K562 (cell line): ENCODE results near the gene STT3A. TPM values are rescaled to one million over a fixed set of nuclear protein-coding genes. Genes with fewer than 3 reads are reported as not detected.

Source experiments
- ATAC-seq: fragments of 200-7000 bp; cut with Tn5 transposase; 3 replicates; pipeline ENCODE4 v1.9.1; 2020; ENCODE audit warnings: moderate library complexity
- BruUV-seq: library from RNA; stranded (reverse); fragments of 400-500 nt; replicated peaks from 2 replicates; lab custom pipeline; 2021; lab: Mats Ljungman, UMichigan
- CTCF ChIA-PET: fragments of 300-600 bp; formaldehyde crosslinking; extraction: SDS; loops from one replicate; lab custom pipeline; 2021; ENCODE audit warnings: low intra/inter-chr PET ratio; lab: Yijun Ruan, JAX
- POLR2A ChIA-PET: fragments of 300-600, 350-650 bp; sonication (Branson Sonifier 250); formaldehyde crosslinking; extraction: SDS; loops from one replicate; lab custom pipeline; 2021; ENCODE audit warnings: antibody characterized with exemption, inconsistent platforms; lab: Yijun Ruan, JAX
- DNase-seq, 4 experiments: peaks; one replicate each; pipeline versions ENCODE4 v3.0.0 to v3.0.0-alpha.2; 2011 to 2018; ENCODE audit warnings: low spot score in 3 of 4, mixed read lengths in 3 of 4; ENCODE audit errors: extremely low read depth in 1 of 4
- FAIRE-seq: peaks from 2 replicates; lab custom pipeline; 2011; peaks lifted over from hg19 to GRCh38; lab: Jason Lieb, UNC
- H2AFZ ChIP-seq: 2 replicates; pipeline ENCODE4 v1.6.0; 2011; ENCODE audit warnings: low read depth, low read length, control low read depth, inconsistent platforms
- H3K27ac ChIP-seq: fragments of 200-600 bp; 3 replicates; pipeline ENCODE4 v1.8.0; 2011; ENCODE audit warnings: low read depth, mild to moderate bottlenecking, control low read depth, inconsistent platforms, low read length, moderate library complexity, mixed read lengths; ENCODE audit errors: extremely low read depth
- H3K27me3 ChIP-seq, 2 experiments: fragments of 300-600 bp in 1 of 2; 2 replicates in 1 of 2; 3 replicates in 1 of 2; pipeline versions ENCODE4 v1.6.0 to v1.8.0; 2011; ENCODE audit warnings: inconsistent platforms in 2 of 2, low read length in 2 of 2, mild to moderate bottlenecking in 1 of 2, mixed read lengths in 1 of 2, moderate library complexity in 1 of 2; ENCODE audit not compliant: control insufficient read depth in 2 of 2, insufficient read depth in 2 of 2
- H3K36me3 ChIP-seq: fragments of 300-600 bp; 3 replicates; pipeline ENCODE4 v1.8.0; 2011; ENCODE audit warnings: mild to moderate bottlenecking, low read length, inconsistent platforms; ENCODE audit not compliant: control insufficient read depth, insufficient read depth
- H3K4me1 ChIP-seq, 2 experiments: fragments of 200-600 bp in 1 of 2; replicated peaks in 1 of 2; 2 replicates in 1 of 2; 3 replicates in 1 of 2; pipeline versions ENCODE4 v1.5.1 to v1.8.0; 2011; ENCODE audit warnings: inconsistent platforms in 2 of 2, low read length in 2 of 2, mild to moderate bottlenecking in 1 of 2, mixed read lengths in 1 of 2, moderate library complexity in 1 of 2; ENCODE audit not compliant: control insufficient read depth in 2 of 2, insufficient read depth in 2 of 2
- H3K4me2 ChIP-seq: 2 replicates; pipeline ENCODE4 v1.6.1; 2011; ENCODE audit warnings: low read length, control low read depth, inconsistent platforms, mixed read lengths; ENCODE audit not compliant: insufficient read depth
- H3K4me3 ChIP-seq: fragments of 200-600 bp; sonication (generic), shearing (Covaris generic); 2 replicates; pipeline ENCODE4 v1.5.1; 2016; ENCODE audit warnings: control low read depth, inconsistent platforms
- H3K79me2 ChIP-seq: fragments of 200-600 bp; 3 replicates; pipeline ENCODE4 v1.8.0; 2011; ENCODE audit warnings: low read length, inconsistent platforms; ENCODE audit not compliant: control insufficient read depth, insufficient read depth
- H3K9ac ChIP-seq, 2 experiments: 2 replicates each; pipeline versions ENCODE4 v1.6.0 to v1.6.1; 2011; ENCODE audit warnings: low read depth in 2 of 2, low read length in 2 of 2, control low read depth in 1 of 2, inconsistent platforms in 1 of 2, mild to moderate bottlenecking in 1 of 2, mixed read lengths in 1 of 2; ENCODE audit not compliant: insufficient read depth in 1 of 2
- H3K9me1 ChIP-seq: one replicate; pipeline ENCODE4 v1.6.0; 2011; ENCODE audit warnings: inconsistent platforms, mild to moderate bottlenecking, low read length, moderate library complexity; ENCODE audit not compliant: control insufficient read depth, insufficient read depth
- H3K9me3 ChIP-seq: replicated peaks from 2 replicates; pipeline ENCODE4 v1.5.1; 2011; ENCODE audit warnings: low read depth, low read length, inconsistent platforms; ENCODE audit not compliant: control insufficient read depth, insufficient read depth
- H4K20me1 ChIP-seq: replicated peaks from 2 replicates; pipeline ENCODE4 v1.6.1; 2011; ENCODE audit warnings: low read length, inconsistent platforms, mixed read lengths; ENCODE audit not compliant: control insufficient read depth, insufficient read depth
- CBX5 ChIP-seq: IDR thresholded peaks from 2 replicates; pipeline ENCODE4 v1.6.1; 2014; ENCODE audit warnings: low read depth, borderline replicate concordance
- KLF13 ChIP-seq: fragments of 450-650 bp; IDR thresholded peaks from 2 replicates; pipeline ENCODE4 v1.6.1; 2016; ENCODE audit warnings: missing genetic modification characterization, low read depth, mild to moderate bottlenecking, missing compliant biosample characterization, moderate library complexity, borderline replicate concordance
- MAFF ChIP-seq: IDR thresholded peaks from 2 replicates; pipeline ENCODE4 v1.6.1; 2012; ENCODE audit warnings: low read length, improper control_type of control experiment
- MAFK ChIP-seq: IDR thresholded peaks from 2 replicates; pipeline ENCODE4 v1.6.1; 2011; ENCODE audit warnings: low read length, improper control_type of control experiment
- NCOA2 ChIP-seq, 2 experiments: fragments of 450-650 bp; IDR thresholded peaks; 2 replicates each; pipeline ENCODE4 v1.6.1; 2018; ENCODE audit warnings: mild to moderate bottlenecking in 2 of 2, moderate library complexity in 1 of 2; ENCODE audit not compliant: partially characterized antibody in 2 of 2
- NFIX ChIP-seq: fragments of 250-450 bp; sonication (Bioruptor Pico); IDR thresholded peaks from 2 replicates; pipeline ENCODE4 v1.4.0; 2020; ENCODE audit warnings: low read depth, mild to moderate bottlenecking, moderate library complexity
- RAD21 ChIP-seq, 2 experiments: fragments of 250-450 bp in 1 of 2; fragments of 450-650 bp in 1 of 2; sonication (Bioruptor Pico) in 1 of 2; formaldehyde crosslinking in 1 of 2; IDR thresholded peaks in 1 of 2; conservative IDR thresholded peaks in 1 of 2; 2 replicates each; pipeline versions ENCODE4 v1.4.0 to v1.8.0; 2020 to 2022; ENCODE audit warnings: mild to moderate bottlenecking in 2 of 2, moderate library complexity in 1 of 2
- SIRT6 ChIP-seq: IDR thresholded peaks from one replicate; pipeline ENCODE4 v1.6.1; 2012; ENCODE audit warnings: low read depth, mild to moderate bottlenecking, control low read depth, inconsistent platforms, low read length, moderate library complexity
- WGBS: fragments of 100-300 bp; shearing (Covaris generic); methylation state at CpG from one replicate; pipeline ENCODE4 v1.1.6; 2016; ENCODE audit warnings: low coverage, mixed read lengths; ENCODE audit not compliant: insufficient coverage; ENCODE audit errors: missing lambda C conversion rate; 5-methylcytosine and 5-hydroxymethylcytosine counted together
- in situ Hi-C: fragments of 300-500 bp; cut with MboI; formaldehyde crosslinking; loops from 4 replicates; pipeline ENCODE4 v1.15.0; 2018; ENCODE audit warnings: inconsistent platforms, mixed read lengths
- intact Hi-C: fragments of 100-400 bp; cut with micrococcal nuclease; formaldehyde crosslinking; loops from 2 replicates; pipeline ENCODE4 v1.14.2; 2022
- polyA plus RNA-seq, 8 experiments: library from polyadenylated mRNA; depleted of rRNA in 4 of 8; stranded (reverse) in 5 of 8; unstranded in 3 of 8; fragments of >200 nt; fragmentation: Nextera tagmentation in 2 of 8; fragmentation: Illumina TruSeq in 1 of 8; extraction: Ambion mirVana in 2 of 8; extraction: Trizol in 1 of 8; gene quantifications; 2 replicates each; pipeline versions ENCODE4 v1.2.1 to v1.2.3, GENCODE V29; 2011 to 2014; ENCODE audit warnings: inconsistent platforms in 1 of 8, missing spikeins in 1 of 8
- total RNA-seq, 7 experiments: library from RNA; depleted of rRNA in 6 of 7; stranded (reverse); fragments of >200 nt in 6 of 7; fragmentation: Illumina TruSeq in 2 of 7; extraction: Trizol in 2 of 7; gene quantifications; 2 replicates each; pipeline versions ENCODE4 v1.2.1 to v1.2.3, GENCODE V29; 2011 to 2021; ENCODE audit warnings: low replicate concordance in 1 of 7
- TF ChIP-seq, protein P1 (sequence below): conservative IDR thresholded peaks from 2 replicates; pipeline ENCODE4 v1.6.1; 2011; ENCODE audit warnings: low read depth, mild to moderate bottlenecking, low read length; ENCODE audit not compliant: control insufficient read depth
- TF ChIP-seq, protein P2 (sequence below), 3 experiments: fragments of 200-800 bp in 1 of 3; fragments of 250-450 bp in 1 of 3; fragments of 450-650 bp in 1 of 3; sonication (Bioruptor Pico) in 1 of 3; sonication (Bioruptor generic) in 1 of 3; formaldehyde crosslinking in 1 of 3; IDR thresholded peaks; 2 replicates each; pipeline versions ENCODE4 v1.6.1 to v1.8.0; 2016 to 2022; ENCODE audit warnings: mild to moderate bottlenecking in 2 of 3, missing genetic modification characterization in 2 of 3, missing compliant biosample characterization in 1 of 3, moderate library complexity in 1 of 3
- TF ChIP-seq, protein P3 (sequence below): fragments of 250-450 bp; sonication (Bioruptor Pico); IDR thresholded peaks from 2 replicates; pipeline ENCODE4 v1.4.0; 2020; ENCODE audit warnings: mild to moderate bottlenecking
- TF ChIP-seq, protein P4 (sequence below): fragments of 250-450 bp; sonication (Bioruptor Pico); IDR thresholded peaks from 2 replicates; pipeline ENCODE4 v1.8.0; 2021; ENCODE audit warnings: moderate library complexity, mild to moderate bottlenecking, inconsistent platforms
- TF ChIP-seq, protein P5 (sequence below): sonication (generic); formaldehyde crosslinking; IDR thresholded peaks from 2 replicates; pipeline ENCODE4 v1.9.0; 2022; ENCODE audit warnings: mild to moderate bottlenecking, missing genetic modification reagents

Gene STT3A
- total and polyA plus RNA-seq, 9 of the 15 experiments (the other 6 are each of a cell fraction or from before 2014, with no cell fraction given): 70.7 to 330 (median 192) TPM

DNA sequence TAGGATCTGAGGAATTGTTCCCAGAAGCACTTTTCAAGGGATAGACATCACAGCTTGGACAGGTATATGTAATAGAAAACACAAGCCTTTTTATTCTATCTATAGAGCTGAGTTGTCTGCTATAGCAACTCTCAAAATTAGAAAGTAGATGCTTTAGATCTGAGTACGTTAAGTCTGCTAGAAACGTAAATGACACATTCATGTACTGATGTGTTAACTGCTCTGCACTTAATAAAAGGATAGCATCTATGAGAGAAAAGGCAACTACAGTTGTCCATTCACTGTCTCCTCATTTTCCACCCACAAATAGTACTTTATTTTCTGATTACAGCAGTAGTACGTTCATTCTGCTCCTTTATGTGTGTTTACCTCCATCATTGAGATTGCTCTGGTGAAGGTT is 6.0 kb upstream of the STT3A start:
- no peak for ATAC-seq
- H3K79me2 ChIP-seq: peaks cover 4% of the 10 kb centered on the region
- H3K9ac ChIP-seq: no peak overlapping the region
- no peaks in the 10 kb centered on the region for H3K9me3 ChIP-seq
- in situ Hi-C loops: no loop called here
- POLR2A ChIA-PET: interaction anchor here (0.6 to 3.4 kb wide), 3 partner anchors 12 to 55 kb away, joined by 3 to 15 read pairs (median 4); partner anchors contain the start of gene EI24
- intact Hi-C loops: no loop called here
- FAIRE-seq: no peak
- H3K4me2 ChIP-seq: no peak overlapping the region
- H2AFZ ChIP-seq: no peak overlapping the region
- H3K27ac ChIP-seq: no peak overlapping the region
- H3K4me1 ChIP-seq: peaks cover 10 to 19% of the 10 kb centered on the region in 2 experiments
- DNase-seq: no peak
- no peaks in the 10 kb centered on the region for H3K9me1 ChIP-seq
- peaks cover 29% of the 10 kb centered on the region; the same call in 2 of the 3 replicates for H3K36me3 ChIP-seq
- H4K20me1 ChIP-seq: no peaks in the 10 kb centered on the region
- no TSS peak for BruUV-seq
- no peak overlapping the region for H3K4me3 ChIP-seq
- CTCF ChIA-PET: no interaction called here
- no peaks in the 10 kb centered on the region for H3K27me3 ChIP-seq
- 67% methylated on average over 3 of the region's 3 CpGs for WGBS
- TF ChIP-seq MAFK: no peak
- TF ChIP-seq, protein P1, sequence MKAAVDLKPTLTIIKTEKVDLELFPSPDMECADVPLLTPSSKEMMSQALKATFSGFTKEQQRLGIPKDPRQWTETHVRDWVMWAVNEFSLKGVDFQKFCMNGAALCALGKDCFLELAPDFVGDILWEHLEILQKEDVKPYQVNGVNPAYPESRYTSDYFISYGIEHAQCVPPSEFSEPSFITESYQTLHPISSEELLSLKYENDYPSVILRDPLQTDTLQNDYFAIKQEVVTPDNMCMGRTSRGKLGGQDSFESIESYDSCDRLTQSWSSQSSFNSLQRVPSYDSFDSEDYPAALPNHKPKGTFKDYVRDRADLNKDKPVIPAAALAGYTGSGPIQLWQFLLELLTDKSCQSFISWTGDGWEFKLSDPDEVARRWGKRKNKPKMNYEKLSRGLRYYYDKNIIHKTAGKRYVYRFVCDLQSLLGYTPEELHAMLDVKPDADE: no peak
- TF ChIP-seq MAFF: no peak
- TF ChIP-seq CBX5: no peak
- no peak for TF ChIP-seq NFIX (CRISPR knock-in tag)
- TF ChIP-seq RAD21 (CRISPR knock-in tag; conservative IDR thresholded peaks at IDR 0.05 in 1 of 2, IDR thresholded peaks at IDR 0.05 in 1 of 2): no peak
- TF ChIP-seq NCOA2 (IDR thresholded peaks at IDR 0.05; ENCODE audit: partially characterized antibody in 2 of 2): no peak
- TF ChIP-seq, protein P2, sequence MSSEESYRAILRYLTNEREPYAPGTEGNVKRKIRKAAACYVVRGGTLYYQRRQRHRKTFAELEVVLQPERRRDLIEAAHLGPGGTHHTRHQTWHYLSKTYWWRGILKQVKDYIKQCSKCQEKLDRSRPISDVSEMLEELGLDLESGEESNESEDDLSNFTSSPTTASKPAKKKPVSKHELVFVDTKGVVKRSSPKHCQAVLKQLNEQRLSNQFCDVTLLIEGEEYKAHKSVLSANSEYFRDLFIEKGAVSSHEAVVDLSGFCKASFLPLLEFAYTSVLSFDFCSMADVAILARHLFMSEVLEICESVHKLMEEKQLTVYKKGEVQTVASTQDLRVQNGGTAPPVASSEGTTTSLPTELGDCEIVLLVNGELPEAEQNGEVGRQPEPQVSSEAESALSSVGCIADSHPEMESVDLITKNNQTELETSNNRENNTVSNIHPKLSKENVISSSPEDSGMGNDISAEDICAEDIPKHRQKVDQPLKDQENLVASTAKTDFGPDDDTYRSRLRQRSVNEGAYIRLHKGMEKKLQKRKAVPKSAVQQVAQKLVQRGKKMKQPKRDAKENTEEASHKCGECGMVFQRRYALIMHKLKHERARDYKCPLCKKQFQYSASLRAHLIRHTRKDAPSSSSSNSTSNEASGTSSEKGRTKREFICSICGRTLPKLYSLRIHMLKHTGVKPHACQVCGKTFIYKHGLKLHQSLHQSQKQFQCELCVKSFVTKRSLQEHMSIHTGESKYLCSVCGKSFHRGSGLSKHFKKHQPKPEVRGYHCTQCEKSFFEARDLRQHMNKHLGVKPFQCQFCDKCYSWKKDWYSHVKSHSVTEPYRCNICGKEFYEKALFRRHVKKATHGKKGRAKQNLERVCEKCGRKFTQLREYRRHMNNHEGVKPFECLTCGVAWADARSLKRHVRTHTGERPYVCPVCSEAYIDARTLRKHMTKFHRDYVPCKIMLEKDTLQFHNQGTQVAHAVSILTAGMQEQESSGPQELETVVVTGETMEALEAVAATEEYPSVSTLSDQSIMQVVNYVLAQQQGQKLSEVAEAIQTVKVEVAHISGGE (CRISPR knock-in tag; IDR thresholded peaks at IDR 0.05): no peak
- no peak for TF ChIP-seq KLF13 (tag)
- no peak for TF ChIP-seq SIRT6
- TF ChIP-seq, protein P3, sequence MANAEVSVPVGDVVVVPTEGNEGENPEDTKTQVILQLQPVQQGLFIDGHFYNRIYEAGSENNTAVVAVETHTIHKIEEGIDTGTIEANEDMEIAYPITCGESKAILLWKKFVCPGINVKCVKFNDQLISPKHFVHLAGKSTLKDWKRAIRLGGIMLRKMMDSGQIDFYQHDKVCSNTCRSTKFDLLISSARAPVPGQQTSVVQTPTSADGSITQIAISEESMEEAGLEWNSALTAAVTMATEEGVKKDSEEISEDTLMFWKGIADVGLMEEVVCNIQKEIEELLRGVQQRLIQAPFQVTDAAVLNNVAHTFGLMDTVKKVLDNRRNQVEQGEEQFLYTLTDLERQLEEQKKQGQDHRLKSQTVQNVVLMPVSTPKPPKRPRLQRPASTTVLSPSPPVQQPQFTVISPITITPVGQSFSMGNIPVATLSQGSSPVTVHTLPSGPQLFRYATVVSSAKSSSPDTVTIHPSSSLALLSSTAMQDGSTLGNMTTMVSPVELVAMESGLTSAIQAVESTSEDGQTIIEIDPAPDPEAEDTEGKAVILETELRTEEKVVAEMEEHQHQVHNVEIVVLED (CRISPR knock-in tag): no peak
- TF ChIP-seq, protein P4, sequence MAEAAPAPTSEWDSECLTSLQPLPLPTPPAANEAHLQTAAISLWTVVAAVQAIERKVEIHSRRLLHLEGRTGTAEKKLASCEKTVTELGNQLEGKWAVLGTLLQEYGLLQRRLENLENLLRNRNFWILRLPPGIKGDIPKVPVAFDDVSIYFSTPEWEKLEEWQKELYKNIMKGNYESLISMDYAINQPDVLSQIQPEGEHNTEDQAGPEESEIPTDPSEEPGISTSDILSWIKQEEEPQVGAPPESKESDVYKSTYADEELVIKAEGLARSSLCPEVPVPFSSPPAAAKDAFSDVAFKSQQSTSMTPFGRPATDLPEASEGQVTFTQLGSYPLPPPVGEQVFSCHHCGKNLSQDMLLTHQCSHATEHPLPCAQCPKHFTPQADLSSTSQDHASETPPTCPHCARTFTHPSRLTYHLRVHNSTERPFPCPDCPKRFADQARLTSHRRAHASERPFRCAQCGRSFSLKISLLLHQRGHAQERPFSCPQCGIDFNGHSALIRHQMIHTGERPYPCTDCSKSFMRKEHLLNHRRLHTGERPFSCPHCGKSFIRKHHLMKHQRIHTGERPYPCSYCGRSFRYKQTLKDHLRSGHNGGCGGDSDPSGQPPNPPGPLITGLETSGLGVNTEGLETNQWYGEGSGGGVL (CRISPR knock-in tag): no peak
- TF ChIP-seq, protein P5, sequence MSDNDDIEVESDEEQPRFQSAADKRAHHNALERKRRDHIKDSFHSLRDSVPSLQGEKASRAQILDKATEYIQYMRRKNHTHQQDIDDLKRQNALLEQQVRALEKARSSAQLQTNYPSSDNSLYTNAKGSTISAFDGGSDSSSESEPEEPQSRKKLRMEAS (CRISPR knock-in tag): no peak
